GM18505 (cell line): ENCODE results near the gene JAML.

Source experiments
- ATAC-seq: cut with Tn5 transposase; IDR thresholded peaks from one replicate; pipeline ENCODE4 v1.9.1; 2021; ENCODE audit not compliant: unreplicated experiment
- POLR2A ChIP-seq: IDR thresholded peaks from 4 replicates; pipeline ENCODE4 v1.6.1; 2011; ENCODE audit warnings: borderline replicate concordance; ENCODE audit not compliant: insufficient read depth, insufficient read length; ENCODE audit errors: extremely low read depth

JAML gene

DNA sequence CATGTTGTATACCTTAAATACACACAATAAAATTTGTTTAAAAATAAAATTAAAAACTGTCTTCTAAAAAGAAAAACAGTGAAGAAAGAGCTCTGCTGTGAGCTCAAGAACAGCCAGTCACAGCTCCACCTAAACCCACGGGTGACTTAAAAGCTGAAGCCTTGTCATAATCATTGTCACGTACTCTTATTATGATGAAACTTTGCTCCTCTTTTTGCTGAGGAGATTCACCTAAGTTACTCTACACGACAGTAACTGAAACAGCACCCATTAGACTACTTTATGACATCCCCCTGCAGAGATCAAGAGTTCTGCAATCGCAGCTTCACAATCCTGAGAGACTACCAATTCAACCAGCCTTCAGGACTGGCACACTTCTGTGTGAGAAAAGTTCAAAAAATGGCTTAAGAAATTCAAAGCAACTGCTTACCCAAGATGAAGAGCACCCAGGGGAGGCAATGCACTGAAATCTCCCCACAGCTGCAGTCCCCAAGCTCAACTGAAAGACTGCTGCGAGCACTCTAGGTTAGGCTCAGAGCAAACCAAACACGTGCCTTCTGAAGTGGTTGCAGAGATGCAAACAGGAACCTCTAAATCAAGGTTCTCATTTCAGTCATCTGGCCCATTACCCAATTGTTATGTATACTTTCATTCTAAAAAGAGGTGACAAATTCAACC, at the start of gene JAML:
Gene JAML, minus strand, starts transcription at position 501 of the 678 bp plus-strand sequence. CDS start 10,145 bp downstream, outside the sequence.
- no peak for TF ChIP-seq POLR2A
- no peak for ATAC-seq

DNA sequence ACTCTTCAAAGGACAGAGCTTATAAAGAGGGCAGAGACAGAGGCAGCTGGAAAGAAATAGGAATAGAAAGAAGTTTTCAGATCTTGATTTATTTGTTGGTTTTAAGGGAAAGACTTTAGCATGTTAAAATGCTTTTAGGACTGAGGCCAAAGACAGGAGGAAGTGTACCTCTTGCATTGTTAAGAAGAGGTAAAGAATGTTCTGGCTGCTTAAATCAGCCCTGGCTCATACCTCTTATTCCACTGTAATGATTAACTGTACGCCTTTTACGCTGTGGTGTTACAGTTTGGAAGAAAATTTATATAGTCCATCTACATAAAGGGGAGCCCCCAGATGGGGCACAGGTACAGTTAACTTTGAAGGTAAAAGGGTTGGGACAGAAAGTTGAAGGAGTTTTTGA, 49.4 kb upstream of the JAML start:
- TF ChIP-seq POLR2A, result no peak
- no peak for ATAC-seq

DNA sequence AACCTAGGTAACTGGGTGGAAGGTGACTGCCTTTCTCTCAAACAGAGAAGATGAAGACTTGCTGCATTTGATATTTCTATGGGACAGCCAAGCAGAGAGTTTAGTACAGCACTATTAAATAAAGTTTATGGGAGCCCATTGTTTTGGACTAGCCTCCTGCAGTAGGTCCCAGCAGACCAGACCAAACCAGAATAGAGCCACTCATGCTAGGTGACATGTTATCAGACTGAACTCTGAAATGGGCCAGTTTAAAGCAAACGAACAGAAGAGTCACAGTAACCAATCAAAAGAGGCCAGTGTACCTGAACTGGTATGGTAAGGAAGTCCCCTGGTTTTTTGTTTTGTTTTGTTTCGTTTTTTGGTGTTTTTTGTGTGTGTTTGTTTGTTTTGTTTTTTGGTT, 47.2 kb upstream of the JAML start:
- no peak for ATAC-seq
- TF ChIP-seq POLR2A, result no peak

- no peak for TF ChIP-seq POLR2A
- ATAC-seq, result no peak
Measured at GRCh38 chr11:118267486-118267885, 42.7 kb upstream of the JAML start.

- no peak for TF ChIP-seq POLR2A
- no peak for ATAC-seq
Measured at GRCh38 chr11:118265954-118266353, 41.1 kb upstream of the JAML start.

DNA sequence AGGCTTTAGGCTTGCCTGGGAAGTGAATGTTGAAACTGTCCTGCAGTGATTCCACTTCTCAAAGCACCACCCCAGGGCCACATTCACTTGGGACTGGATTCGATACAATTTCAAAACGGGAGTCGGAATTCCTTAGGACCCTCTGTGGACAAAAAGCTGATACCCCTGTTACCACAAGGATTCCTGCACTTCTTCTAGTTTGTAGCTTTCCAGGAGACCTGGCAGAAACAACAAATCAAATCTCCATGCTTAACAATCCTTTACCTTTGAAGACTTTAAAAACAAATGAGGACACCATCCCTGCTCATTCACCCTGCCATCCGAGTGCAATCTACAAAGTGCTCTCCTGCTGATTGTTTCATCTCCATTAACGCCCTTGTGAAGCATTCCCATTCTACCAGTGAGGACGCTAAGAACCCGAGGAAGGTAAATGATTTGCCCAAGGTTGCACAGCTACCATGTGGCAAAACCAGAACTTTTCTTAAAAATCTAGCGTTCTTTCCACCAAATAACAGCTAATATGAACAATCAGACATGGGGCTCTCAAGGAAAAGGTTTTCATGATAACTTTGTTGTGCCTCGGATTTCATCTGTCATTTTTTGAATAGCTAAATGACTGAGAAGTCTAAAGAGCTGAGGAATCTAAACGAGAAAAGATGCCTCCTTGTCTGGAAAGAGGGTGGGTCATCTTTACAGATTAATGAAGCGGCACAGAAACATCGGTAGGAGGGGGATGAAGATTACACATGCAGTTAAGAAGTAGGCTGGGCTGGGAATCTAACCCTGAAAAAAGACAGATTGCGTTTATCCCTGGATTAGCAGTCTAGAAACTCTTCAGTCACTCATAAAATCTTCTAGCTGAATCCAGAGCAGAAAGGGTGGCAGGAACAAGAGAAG, 40.0 kb upstream of the JAML start:
- TF ChIP-seq POLR2A, result no peak
- no peak for ATAC-seq

- no peak for ATAC-seq
- TF ChIP-seq POLR2A, result no peak
Measured at GRCh38 chr11:118263695-118264568, 39.1 kb upstream of the JAML start, which contains the start of gene MPZL2. TSS of gene MPZL2 (minus strand) at chr11:118264297. CDS start at chr11:118264153, 144 bp downstream.

- TF ChIP-seq POLR2A, result no peak
Measured at GRCh38 chr11:118263112-118263511, 38.3 kb upstream of the JAML start.

GRCh38 chr11:118260353-118260752, 35.5 kb upstream of the JAML start:
- TF ChIP-seq POLR2A, result no peak
- ATAC-seq, result no peak

More at GRCh38 chr11:118263112-118263511, 38.3 kb upstream of the JAML start:
- ATAC-seq, result no peak

- no peak for TF ChIP-seq POLR2A
- ATAC-seq, result no peak
Measured at GRCh38 chr11:118259138-118259537, 34.3 kb upstream of the JAML start.

DNA sequence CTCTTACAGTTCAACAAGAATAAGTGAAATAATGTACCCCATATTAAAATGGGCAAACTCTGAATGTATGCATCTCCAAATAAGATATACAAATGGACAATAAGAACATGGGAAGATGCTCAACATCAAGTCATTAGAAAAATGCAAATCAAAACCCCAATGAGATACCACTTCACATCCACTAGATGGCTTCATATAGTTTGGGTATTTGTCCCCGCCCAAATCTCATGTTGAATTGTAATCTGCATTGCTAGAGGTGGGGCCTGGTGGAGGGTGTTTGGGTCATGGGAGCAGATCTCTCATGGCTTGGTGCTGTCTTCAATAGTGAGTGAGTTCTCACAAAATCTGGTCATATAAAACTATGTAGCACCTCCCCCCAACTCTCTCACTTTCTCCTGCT, 33.6 kb upstream of the JAML start:
- ATAC-seq, result no peak
- no peak for TF ChIP-seq POLR2A

GRCh38 chr11:118252688-118253087, 27.9 kb upstream of the JAML start:
- ATAC-seq, result no peak
- TF ChIP-seq POLR2A, result no peak
